SU-DHL-6 (cell line): ENCODE results near the gene RNASE13.

Experiments
- H2AFZ ChIP-seq: fragments of 200-600 bp; sonication (generic); 2 replicates; pipeline ENCODE4 v1.6.1; 2014; ENCODE audit warnings: low read depth, mild to moderate bottlenecking, moderate library complexity, mixed read lengths, antibody characterized with exemption, low read length; ENCODE audit not compliant: severe bottlenecking
- H3F3A ChIP-seq: fragments of 200-600 bp; shearing (Covaris generic); 2 replicates; pipeline ENCODE4 v1.6.0; 2016; ENCODE audit warnings: antibody characterized with exemption, mild to moderate bottlenecking; ENCODE audit not compliant: insufficient read depth
- H3K27ac ChIP-seq: fragments of 200-600 bp; sonication (generic); 2 replicates; pipeline ENCODE4 v1.5.1; 2016; ENCODE audit warnings: low read depth, mild to moderate bottlenecking, low read length, moderate library complexity, mixed read lengths
- H3K27me3 ChIP-seq: fragments of 200-600 bp; sonication (generic), shearing (Covaris generic); 2 replicates; pipeline ENCODE4 v1.6.0; 2014; ENCODE audit warnings: mild to moderate bottlenecking, low read length
- H3K36me3 ChIP-seq: fragments of 200-600 bp; sonication (generic); 2 replicates; pipeline ENCODE4 v1.6.1; 2014; ENCODE audit warnings: mild to moderate bottlenecking, low read length, mixed read lengths
- H3K4me2 ChIP-seq: fragments of 300-600, 200-600 bp; shearing (Covaris generic), sonication (generic); 2 replicates; pipeline ENCODE4 v1.6.0; 2014; ENCODE audit warnings: low read length, low read depth, mild to moderate bottlenecking; ENCODE audit not compliant: poor library complexity, severe bottlenecking
- H3K4me3 ChIP-seq: fragments of 200-600 bp; sonication (generic); 2 replicates; pipeline ENCODE4 v1.5.1; 2014; ENCODE audit warnings: antibody characterized with exemption, low read length, mild to moderate bottlenecking, mixed read lengths; ENCODE audit not compliant: insufficient read depth, poor library complexity, severe bottlenecking
- H3K79me2 ChIP-seq: fragments of 200-600 bp; sonication (generic); 2 replicates; pipeline ENCODE4 v1.6.1; 2014; ENCODE audit warnings: mild to moderate bottlenecking, low read length, moderate library complexity; ENCODE audit not compliant: insufficient read depth
- H3K9ac ChIP-seq: fragments of 200-600 bp; sonication (generic); 2 replicates; pipeline ENCODE4 v1.7.0; 2014; ENCODE audit warnings: mild to moderate bottlenecking, low read length
- H3K9me2 ChIP-seq: fragments of 200-600 bp; sonication (generic); replicated peaks from 2 replicates; pipeline ENCODE4 v1.6.1; 2014; ENCODE audit warnings: low read length; ENCODE audit not compliant: insufficient read depth
- H3K9me3 ChIP-seq: fragments of 200-600 bp; sonication (generic); 2 replicates; pipeline ENCODE4 v1.6.1; 2014; ENCODE audit warnings: low read length, mixed read lengths; ENCODE audit not compliant: insufficient read depth
- H4K20me1 ChIP-seq: fragments of 200-600 bp; sonication (generic); 2 replicates; pipeline ENCODE4 v1.6.1; 2014; ENCODE audit warnings: low read depth, mild to moderate bottlenecking, antibody characterized with exemption, low read length, moderate library complexity, mixed read lengths
- EZH2phosphoT487 ChIP-seq: fragments of 200-600 bp; sonication (generic), shearing (Covaris generic); conservative IDR thresholded peaks from 2 replicates; pipeline ENCODE4 v1.6.1; 2018; ENCODE audit warnings: mild to moderate bottlenecking, antibody characterized with exemption, low read length, moderate library complexity, mixed read lengths
- TF ChIP-seq, protein P1 (sequence below): fragments of 200-600 bp; sonication (generic); IDR thresholded peaks from one replicate; pipeline ENCODE4 v1.5.1; 2017; ENCODE audit warnings: antibody characterized with exemption, mild to moderate bottlenecking, low read length, moderate library complexity; ENCODE audit not compliant: insufficient read depth, poor library complexity, severe bottlenecking

RNASE13 gene

DNA sequence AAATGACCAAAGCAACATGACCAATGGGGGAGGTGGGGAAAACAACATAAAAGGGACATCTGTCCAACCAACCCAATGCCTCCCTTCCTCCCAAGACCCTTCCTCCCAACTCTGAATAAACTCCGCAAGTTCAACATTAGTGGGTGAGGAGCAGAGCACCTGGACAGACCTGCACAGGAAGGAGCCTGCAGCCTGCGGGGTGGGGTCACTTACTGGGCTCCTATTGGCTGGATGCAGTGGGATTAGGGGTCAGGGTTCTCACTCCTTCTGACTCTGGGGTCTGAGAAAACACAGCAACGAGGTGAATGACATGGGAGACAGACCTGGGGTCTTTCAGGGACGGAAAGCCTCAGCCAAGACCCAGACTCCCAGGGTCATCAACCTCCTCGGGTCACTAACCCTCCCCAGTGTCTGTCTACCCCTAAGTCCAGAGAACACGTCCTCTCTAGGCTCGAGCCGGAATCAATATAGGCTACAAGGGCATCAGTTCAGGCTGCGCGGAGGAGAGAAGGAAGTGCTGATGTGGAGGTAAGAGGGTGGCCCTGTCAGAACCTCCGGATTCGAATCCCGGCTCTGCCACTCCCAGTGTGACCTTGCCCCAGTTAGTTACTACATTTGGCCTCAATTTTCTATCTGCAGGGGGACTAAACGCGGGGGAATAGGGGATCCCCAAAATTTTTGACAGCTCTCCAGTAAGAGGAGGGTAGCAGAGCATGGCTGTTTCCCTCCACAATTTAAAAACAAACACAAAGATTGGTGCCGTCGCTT lies 10.6 kb downstream of the RNASE13 start:
- no peaks in the 10 kb centered on the region for H3F3A ChIP-seq
- no peaks in the 10 kb centered on the region for H3K27me3 ChIP-seq
- no peaks in the 10 kb centered on the region for H3K9me3 ChIP-seq
- no peaks in the 10 kb centered on the region for H3K79me2 ChIP-seq
- H2AFZ ChIP-seq = no peak overlapping the region
- no peaks in the 10 kb centered on the region for H3K9me2 ChIP-seq
- TF ChIP-seq, protein P1, sequence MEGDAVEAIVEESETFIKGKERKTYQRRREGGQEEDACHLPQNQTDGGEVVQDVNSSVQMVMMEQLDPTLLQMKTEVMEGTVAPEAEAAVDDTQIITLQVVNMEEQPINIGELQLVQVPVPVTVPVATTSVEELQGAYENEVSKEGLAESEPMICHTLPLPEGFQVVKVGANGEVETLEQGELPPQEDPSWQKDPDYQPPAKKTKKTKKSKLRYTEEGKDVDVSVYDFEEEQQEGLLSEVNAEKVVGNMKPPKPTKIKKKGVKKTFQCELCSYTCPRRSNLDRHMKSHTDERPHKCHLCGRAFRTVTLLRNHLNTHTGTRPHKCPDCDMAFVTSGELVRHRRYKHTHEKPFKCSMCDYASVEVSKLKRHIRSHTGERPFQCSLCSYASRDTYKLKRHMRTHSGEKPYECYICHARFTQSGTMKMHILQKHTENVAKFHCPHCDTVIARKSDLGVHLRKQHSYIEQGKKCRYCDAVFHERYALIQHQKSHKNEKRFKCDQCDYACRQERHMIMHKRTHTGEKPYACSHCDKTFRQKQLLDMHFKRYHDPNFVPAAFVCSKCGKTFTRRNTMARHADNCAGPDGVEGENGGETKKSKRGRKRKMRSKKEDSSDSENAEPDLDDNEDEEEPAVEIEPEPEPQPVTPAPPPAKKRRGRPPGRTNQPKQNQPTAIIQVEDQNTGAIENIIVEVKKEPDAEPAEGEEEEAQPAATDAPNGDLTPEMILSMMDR = no peak
- TF ChIP-seq EZH2phosphoT487 = no peak
- no peak overlapping the region for H3K27ac ChIP-seq
- H3K36me3 ChIP-seq = no peaks in the 10 kb centered on the region
- H4K20me1 ChIP-seq = no peaks in the 10 kb centered on the region
- H3K4me2 ChIP-seq = no peak overlapping the region
- H3K9ac ChIP-seq = no peak overlapping the region
- H3K4me3 ChIP-seq = no peak overlapping the region

DNA sequence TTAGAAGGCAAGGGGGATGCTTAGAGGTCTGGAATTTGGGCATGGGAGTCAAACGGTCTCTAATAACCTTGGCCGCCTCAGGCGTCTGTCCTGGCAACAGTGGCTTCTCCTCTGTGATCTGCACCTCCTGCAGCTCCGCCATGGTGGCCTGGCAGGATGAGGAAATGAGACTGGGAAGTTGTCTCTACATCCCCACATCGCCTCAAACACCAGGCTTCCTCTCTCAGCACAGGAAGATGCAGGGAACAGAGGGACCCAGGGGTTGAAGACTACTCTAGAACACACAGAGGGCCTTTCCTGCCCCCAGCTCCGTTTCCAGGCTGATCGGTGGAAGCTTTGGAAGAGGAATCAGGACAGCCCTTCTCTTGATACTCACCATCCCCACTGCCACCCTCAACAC lies 11.4 kb downstream of the RNASE13 start:
- Histone ChIP-seq H3K79me2 (no peaks in the 10 kb centered on the region), H3K9me3 (no peaks in the 10 kb centered on the region), H3K4me3 (no peak overlapping the region), H4K20me1 (no peaks in the 10 kb centered on the region), H3K4me2 (no peak overlapping the region), H3K27ac (no peak overlapping the region), H3K9ac (no peak overlapping the region), H3K36me3 (no peaks in the 10 kb centered on the region), H3K9me2 (no peaks in the 10 kb centered on the region), H2AFZ (no peak overlapping the region), H3F3A (no peaks in the 10 kb centered on the region), H3K27me3 (no peaks in the 10 kb centered on the region)
- TF ChIP-seq EZH2phosphoT487 = no peak
- TF ChIP-seq, protein P1 = no peak

DNA sequence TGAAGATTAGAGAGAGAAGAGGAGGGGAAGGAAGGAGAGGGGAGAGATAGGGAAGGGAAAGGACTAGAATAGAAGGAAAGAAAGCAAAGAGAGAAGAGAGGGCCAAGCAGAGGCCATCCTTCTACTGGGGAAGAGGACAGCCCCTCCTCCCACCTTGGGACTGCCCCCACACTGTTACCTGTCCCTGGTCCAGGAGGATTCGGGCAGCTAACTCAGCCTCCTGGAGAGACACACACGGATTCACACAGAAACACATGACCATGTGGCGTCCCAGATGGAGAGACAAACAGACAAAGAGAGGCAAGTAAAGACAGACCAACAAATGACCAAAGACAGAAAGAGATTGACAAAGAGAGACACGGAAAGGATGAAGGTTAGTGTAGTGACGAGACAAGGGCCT lies 11.9 kb downstream of the RNASE13 start:
- Histone ChIP-seq H3K27me3 (no peaks in the 10 kb centered on the region), H3K9me3 (no peaks in the 10 kb centered on the region), H3K27ac (no peak overlapping the region), H4K20me1 (no peaks in the 10 kb centered on the region), H3K4me3 (no peak overlapping the region), H3K9me2 (no peaks in the 10 kb centered on the region), H3K9ac (no peak overlapping the region), H3K36me3 (no peaks in the 10 kb centered on the region), H3K79me2 (no peaks in the 10 kb centered on the region), H3K4me2 (no peak overlapping the region), H2AFZ (no peak overlapping the region), H3F3A (no peaks in the 10 kb centered on the region)
- no peak for TF ChIP-seq EZH2phosphoT487
- TF ChIP-seq, protein P1 = no peak
